ENCODE data around the gene CHCHD6.

CHCHD6 gene

DNA sequence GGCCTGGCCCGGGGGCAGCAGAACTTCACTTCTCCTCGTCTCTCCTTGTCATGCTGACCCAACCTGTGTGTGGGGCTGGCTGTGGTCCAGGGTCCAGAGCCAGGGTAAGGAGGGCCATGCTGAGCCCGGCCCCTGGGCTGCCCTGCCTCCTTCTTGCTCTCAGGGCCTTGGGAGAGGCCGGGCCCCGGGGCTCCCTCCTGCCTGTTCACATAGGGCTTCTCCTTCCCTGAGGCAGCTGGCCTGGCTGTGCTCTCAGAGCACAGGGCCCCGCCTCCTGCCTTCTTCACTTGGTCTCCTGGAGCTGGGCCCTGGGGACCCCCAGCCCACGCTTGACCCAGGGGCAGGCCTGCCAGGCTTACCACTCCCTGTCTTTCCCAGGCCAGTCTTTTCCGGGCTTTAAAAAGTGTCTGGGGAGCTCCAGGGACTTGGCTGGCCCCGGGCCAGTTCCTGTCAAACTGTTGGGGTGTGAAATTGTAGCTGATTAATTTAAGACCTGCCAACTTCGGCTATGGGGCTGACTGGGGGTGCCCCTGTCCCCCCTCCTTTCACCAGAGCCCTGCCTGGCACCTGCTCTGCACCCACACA is 290.7 kb downstream of the CHCHD6 start:
- no peak for DNase-seq (ENCODE audit: low read depth)

DNA sequence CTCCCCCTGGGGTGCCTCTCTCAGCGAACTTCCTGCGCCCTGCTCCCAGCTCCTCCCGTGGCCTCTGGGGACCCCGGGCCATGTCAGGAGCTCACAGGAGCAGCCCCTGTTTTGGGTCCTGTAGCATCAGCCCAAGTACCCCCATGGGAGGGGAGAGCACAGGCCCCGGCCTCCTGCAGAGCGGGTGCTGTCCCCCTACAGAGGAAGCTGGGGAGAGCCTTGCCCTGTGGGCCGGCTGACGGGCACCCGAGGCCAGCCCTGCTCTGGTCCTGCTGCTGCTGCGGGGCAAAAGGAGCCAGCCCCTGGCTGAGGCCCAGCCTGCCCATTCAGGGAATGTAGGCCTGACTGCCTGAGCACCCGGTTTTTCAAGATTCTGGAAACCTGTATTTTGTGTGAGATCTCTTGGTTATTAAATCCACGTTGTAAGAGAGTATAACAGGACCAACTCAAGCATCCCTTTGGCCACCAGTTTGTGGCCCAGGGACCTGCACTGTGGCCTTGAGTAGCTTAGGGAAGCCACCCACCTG is 291.3 kb downstream of the CHCHD6 start:
- no peak for DNase-seq (ENCODE audit: low read depth)

DNA sequence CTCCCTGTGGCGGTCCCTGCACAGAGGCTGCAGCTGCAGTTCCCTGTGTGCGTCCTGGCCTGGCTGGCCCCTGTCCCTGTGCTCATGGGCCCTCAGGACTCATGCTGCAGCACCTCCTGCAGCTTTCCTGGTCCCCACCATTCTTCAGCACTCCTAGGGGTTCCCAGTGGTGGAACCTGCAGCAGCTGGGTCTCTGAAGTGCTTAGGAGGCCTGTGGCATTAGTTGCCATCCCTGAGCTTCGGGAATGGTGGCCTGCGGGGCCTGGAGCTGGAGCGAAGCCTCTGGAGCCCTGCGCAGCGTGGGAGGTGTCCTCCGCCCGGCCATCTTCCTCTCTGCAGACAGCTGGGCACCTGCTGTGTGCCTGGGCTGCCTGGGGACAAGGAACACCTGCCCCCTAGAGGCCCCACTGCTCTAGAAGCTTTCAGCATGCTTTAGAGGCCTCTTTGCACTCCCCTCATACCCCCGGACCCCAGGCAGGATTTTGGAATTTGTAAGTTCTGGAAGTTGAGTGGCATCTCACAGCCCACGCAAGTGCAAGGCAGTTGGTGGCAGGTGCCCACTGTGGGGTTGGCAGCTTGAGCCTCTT is 292.0 kb downstream of the CHCHD6 start:
- DNase-seq (ENCODE audit: low read depth), result no peak

DNA sequence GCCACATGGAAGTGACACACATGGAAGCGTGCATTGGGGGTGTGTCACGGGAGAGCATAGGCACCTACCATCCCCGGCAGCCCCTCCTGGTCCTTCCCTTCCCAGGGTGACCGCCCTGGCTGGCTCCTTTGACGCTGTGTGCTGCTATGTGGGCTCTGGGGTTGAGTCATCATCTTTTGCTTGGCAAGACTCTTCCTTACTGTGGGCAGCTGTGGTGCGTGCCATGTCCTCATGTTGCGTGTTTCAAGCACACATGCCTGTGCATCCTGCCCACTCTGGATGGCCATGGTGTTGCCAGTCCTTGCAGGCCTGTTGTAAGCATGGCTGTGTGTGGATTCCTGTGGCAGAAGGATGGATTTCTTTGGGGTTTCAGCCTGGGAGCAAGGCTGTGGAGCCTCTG is 292.9 kb downstream of the CHCHD6 start:
- no peak for DNase-seq (ENCODE audit: low read depth)

GRCh38 chr3:126997455-126998038 is 293.5 kb downstream of the CHCHD6 start:
- DNase-seq (ENCODE audit: low read depth), result no peak

GRCh38 chr3:126998320-126998719 is 294.3 kb downstream of the CHCHD6 start:
- no peak for DNase-seq (ENCODE audit: low read depth)

DNA sequence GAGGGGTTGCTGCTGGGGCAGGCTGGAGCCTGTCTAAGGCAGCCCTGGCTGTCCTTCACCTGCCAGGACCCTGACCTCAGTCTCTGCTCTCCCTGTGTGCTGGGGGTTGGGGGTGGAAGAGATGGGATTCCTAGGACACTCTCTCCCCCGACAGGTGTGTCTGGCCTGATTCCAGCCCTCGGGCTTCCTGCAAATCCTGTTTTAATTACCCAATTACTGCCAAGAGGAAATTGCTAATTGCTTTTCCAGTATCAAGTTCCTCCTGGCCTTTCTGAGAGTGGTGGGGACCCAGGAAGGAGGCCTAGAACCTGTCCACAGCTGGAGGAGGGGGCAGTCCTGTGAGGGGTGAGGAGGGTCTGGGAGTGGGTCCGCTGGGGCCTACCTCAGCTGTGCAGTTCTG is 294.7 kb downstream of the CHCHD6 start:
- no peak for DNase-seq (ENCODE audit: low read depth)

DNA sequence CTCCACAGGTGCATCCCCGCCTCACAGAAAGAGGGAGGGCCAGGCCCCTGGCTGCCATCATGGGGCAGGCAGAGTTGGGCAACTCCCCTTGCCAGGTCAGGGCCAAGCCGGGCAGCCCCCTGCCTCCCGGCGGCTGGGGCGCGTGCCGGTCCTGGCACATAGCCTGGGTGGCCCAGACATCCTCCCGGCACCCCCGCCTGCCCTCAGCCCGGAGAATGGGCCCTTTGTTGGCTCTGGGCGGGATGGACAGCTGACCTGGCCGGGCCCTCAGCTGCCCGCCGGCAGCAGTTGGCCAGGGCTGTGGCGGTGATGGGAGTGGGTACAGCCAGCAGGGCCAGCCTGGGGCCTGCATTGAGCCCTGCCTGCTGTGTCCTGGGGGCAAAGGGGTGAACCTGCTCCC is 295.3 kb downstream of the CHCHD6 start:
- no peak for DNase-seq (ENCODE audit: low read depth)

GRCh38 chr3:127000119-127000518 is 296.1 kb downstream of the CHCHD6 start:
- DNase-seq (ENCODE audit: low read depth), result no peak

DNA sequence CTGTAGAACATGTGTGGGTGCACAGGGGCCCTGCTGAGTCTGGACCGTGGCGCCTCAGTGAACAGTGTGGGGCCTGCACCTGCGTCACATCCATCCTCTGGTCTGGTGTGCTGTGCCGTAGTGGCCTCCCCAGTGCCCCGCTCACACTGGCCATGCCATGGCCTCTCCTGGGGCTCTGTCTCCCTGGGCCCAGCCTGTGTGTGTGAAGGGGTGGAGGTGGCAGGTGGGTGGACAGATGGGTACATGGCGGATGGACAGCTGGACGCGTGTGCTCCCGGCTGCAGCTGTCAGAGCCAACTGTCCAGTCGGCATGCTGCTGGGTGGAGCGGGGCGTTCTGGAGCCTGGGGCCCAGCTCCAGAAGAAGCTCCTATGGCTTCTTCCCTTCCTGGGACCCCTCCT is 296.7 kb downstream of the CHCHD6 start:
- DNase-seq (ENCODE audit: low read depth), result no peak

DNA sequence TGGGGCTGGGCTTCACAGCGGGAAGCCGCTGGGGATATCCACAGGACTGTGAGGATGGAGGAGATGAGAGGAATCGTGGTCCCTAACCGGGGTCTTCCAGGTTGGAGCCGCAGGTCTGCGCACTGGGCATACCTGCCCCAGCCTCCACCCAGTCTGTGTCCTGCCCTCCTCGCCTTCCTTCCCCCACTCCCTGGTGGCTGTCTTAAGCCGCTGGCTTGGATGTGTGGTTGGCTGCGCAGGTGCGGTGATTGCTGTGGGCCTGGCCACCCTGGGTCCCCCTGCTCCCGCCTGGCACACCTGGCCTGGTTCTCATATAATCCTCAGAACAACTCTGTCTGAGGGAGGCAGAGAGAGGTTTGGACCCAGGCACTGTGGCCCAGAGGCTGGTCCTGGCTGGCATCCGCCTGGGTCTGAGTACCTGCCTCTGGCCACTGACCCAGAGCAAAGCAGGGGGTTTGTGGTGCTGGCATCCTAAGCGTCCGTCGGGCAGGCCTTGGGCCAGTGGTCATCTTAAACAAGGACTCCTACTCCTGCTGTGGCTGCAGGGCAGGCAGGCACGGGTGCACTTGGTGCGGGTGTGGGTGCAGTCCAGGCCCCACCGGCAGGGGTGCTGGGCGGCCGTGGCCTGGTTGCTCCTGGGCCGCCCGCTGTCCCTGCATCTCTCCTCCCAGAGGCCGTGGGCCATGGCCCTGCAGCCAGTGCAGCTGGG is 297.6 kb downstream of the CHCHD6 start:
- DNase-seq (ENCODE audit: low read depth), result no peak

DNA sequence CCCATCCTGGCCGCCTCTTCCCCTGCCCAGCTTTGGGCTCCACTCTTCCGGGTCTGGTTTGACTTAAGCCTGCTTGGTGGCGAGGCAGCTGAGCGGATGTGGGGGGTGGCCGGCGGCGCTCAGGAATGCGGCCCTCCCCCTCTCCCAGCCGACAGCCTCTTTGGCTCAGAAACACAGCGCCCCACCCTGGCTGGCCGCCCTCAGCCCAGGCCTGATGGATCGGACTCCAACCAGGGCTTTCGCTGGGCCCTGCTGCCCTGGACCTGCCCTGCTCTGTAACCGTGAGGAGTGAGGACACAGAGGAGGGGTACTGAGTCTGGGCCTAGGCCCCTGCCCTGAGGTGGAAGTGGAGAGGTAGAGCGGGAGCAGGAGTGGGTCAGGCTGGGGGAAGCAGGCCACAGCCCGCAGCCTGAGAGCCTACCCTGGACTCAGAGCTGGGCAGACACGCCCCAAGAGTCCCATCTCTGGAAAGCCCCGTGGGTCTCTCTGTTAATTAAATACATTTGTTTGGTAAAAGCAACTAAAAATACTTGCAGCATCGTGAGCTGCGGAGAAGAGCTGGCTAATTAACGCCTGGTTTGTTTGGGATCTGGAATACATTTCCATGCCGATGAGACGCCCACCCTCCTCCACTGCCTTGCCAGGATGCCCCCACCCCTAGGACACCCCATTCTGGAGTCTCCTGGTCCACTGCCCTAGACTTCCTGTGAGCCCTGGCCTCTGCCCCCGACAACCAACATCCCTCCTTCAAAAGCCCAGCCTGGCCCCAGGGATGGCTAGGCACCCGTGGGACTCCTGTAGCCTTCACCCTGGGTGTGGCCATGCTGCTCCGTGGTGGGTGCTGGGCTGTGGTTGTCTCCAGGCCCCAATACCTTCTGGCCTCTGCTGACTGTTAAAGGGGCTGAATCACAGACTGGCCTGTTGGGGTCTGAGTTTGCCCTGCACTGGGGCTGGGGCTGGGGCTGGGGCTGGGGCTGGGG is 298.4 kb downstream of the CHCHD6 start:
- DNase-seq (ENCODE audit: low read depth), result peak; percentile 92

GRCh38 chr3:127003175-127003555 is 299.1 kb downstream of the CHCHD6 start:
- no peak for DNase-seq (ENCODE audit: low read depth)

GRCh38 chr3:127003601-127004280 is 299.7 kb downstream of the CHCHD6 start:
- no peak for DNase-seq (ENCODE audit: low read depth)

GRCh38 chr3:127004641-127005397 is 300.8 kb downstream of the CHCHD6 start:
- DNase-seq (ENCODE audit: low read depth), result no peak

DNA sequence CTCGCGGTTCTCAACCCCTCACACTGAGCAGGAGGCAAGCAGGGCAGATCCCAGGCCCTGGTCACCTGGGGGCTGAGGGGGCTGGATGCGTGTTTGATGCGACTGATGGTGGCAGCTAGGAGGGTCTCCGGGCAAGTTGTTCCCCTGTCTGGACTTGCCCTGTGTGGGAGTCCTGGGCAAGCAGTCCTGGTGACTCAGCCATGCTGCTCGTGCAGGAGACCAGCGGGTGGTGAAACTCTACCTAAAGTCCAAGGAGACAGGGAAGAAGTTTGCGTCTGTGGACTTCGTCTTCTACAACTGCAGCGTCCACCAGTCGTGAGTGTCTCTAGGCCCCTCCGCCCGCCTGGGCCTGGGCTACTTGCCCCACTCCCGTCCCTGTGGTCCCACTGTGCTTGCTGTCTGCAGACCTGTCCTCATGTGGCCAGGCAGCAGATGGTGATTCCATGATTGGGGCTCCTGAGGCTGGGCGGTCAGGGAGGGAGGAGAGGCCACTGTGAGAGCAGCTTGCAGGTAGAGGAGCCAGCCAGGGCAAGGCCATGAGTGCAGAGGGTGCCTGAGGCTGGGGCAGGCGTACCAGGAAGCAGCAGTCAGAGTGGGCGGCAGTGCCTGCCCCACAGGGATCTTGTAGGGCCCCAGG is 301.9 kb downstream of the CHCHD6 start:
- DNase-seq (ENCODE audit: low read depth), result no peak

DNA sequence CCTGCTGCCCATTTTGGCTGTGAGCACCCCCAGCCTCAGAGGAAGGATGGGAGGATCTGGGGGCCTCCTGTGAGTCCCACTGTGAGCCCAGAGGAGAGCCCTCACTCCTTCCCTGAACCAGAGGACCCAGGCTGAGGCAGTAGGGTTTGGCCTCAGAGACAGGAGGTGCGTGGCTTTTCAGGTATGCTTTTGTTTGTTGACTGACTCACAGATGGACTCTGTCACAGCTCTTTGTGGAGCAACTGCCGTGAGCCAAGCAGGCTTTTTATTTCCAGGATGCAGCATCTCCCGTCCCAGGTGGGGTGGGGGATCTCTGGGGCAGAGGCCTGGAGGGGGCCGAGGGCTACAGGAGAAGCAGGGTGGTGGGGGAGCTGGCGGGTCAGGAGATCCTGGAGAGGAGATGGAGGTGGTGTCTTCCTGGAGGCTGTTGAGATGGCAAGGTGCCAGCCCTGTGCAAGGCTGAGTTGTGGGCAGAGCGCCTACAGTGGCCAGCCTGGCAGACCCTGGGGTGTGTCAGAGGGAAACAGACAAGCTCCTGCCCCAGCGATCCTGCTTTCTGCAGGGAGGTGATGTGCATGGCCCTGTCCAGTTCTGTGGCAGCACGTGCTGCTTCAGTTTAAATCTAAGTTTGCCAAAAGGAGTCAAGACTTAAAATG is 302.9 kb downstream of the CHCHD6 start:
- no peak for DNase-seq (ENCODE audit: low read depth)

- no peak for DNase-seq (ENCODE audit: low read depth)
Observed at GRCh38 chr3:127008236-127008635, 304.2 kb downstream of the CHCHD6 start.

DNA sequence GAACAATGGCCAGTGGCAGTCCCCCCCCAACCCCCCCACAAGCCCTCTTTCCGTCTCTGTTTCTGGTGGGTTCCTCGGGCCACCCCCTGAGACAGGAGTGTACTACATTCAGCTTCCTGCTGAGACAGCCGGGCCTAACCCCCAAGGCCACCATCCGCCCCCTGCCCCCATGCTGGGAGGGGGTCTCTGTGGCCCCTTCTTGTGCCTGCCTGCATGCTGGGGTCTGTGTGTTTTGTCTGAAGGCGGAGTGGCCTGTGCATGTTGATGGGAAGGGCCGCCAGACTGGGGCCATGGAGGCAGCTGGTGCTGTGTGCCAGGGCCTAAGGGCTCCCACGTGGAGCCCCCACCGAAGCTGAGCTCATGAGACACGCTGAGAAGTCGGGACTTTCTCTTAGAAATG is 305.5 kb downstream of the CHCHD6 start:
- no peak for DNase-seq (ENCODE audit: low read depth)
